NCI-H1930 (cell line): ENCODE data around the gene CDCP2.

Experiments
- DNase-seq, 2 experiments: peaks; one replicate each; lab custom pipeline; 2025; lab: John Stamatoyannopoulos, UW

CDCP2 gene

DNA sequence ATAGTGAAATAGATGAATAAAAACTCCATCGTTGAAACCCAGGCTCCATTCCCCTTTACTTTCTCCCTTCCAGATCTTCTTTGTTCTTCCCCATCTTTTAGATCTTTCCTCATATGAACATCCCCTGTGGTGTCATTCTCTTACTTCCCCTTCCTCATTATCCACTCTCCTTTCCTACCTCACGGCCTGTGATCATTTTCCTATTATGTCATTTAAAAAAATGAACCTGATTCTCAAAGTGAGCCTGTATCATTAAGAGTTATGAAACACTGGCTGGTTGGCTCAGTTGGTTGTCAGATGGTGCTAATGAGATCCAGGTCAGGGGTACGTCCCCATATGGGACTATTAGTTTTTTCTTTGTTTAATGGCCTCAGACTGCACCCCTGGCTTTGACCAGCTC lies 61.1 kb downstream of the CDCP2 start:
- DNase-seq = no peak

GRCh38 chr1:54088385-54088784 lies 64.4 kb downstream of the CDCP2 start:
- DNase-seq = no peak

DNA sequence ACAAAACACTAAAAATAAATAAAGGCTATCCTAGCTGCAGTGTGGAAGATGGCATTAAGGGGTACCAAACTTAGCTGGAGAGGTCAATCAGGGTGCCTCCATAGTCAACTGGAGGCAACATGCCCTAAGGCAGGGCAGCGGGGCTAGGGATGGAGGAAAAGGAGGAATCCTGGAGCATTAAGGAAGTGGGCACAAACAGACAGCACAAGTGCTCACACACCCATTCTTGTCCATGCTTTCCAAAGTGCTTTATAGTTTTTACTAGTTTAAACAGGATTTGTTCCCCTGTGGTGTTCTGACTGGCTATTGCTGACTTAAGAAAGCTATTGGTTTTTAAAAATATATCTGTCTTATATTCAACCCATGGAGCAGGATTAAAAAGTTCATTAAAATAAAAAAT lies 66.0 kb downstream of the CDCP2 start:
- no peak for DNase-seq

GRCh38 chr1:54084794-54085193 lies 68.0 kb downstream of the CDCP2 start:
- no peak for DNase-seq
